ENCODE results near the gene PRKD1.

The PRKD1 gene

GRCh38 chr14:29668201-29668600, 259.4 kb downstream of the PRKD1 start:
- TF ChIP-seq EGR1 (IDR thresholded peaks at IDR 0.05) (no peak), EP300 (IDR thresholded peaks at IDR 0.05; ENCODE audit: borderline replicate concordance) (no peak), TAF1 (IDR thresholded peaks at IDR 0.05; ENCODE audit: low read depth) (no peak), FOXM1 (IDR thresholded peaks at IDR 0.05; ENCODE audit: borderline replicate concordance, low read depth) (no peak), MAX (IDR thresholded peaks at IDR 0.05) (no peak)

DNA sequence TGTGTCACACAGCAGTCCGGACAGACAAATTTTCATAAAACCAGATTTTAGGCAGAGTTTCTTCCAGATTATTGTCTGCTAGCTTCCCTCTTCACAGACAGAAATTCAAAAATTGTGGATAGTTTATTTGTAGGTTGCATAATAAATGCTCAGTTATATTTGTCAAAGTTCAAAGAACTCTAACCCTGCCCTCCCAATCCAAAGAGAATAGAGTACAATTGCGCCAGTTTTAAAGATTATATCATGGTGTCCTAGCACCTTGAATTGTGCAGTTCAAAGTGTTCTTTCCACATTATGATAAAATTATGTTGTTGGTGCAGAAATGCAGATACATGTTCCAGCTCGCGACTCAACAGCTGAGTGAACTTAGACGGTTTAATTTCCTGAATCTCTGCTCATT, 263.1 kb downstream of the PRKD1 start:
- TF ChIP-seq, protein P1, sequence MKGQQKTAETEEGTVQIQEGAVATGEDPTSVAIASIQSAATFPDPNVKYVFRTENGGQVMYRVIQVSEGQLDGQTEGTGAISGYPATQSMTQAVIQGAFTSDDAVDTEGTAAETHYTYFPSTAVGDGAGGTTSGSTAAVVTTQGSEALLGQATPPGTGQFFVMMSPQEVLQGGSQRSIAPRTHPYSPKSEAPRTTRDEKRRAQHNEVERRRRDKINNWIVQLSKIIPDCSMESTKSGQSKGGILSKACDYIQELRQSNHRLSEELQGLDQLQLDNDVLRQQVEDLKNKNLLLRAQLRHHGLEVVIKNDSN (IDR thresholded peaks at IDR 0.05) = no peak
- TF ChIP-seq TEAD4 (IDR thresholded peaks at IDR 0.05) = no peak
- TF ChIP-seq YY1 (IDR thresholded peaks at IDR 0.05; ENCODE audit: low read depth) = no peak
- no peak for TF ChIP-seq EP300 (IDR thresholded peaks at IDR 0.05; ENCODE audit: borderline replicate concordance)
- TF ChIP-seq TAF1 (IDR thresholded peaks at IDR 0.05; ENCODE audit: low read depth) = no peak
- TF ChIP-seq TCF12 (IDR thresholded peaks at IDR 0.05; ENCODE audit: low read depth) = no peak
- TF ChIP-seq FOXM1 (IDR thresholded peaks at IDR 0.05; ENCODE audit: borderline replicate concordance, low read depth) = no peak
- TF ChIP-seq EGR1 (IDR thresholded peaks at IDR 0.05) = no peak
- TF ChIP-seq NFIC (IDR thresholded peaks at IDR 0.05) = no peak

- no peak for TF ChIP-seq CEBPB (IDR thresholded peaks at IDR 0.05)
These were observed 264.3 kb downstream of the PRKD1 start for GRCh38 chr14:29663281-29663801.

- TF ChIP-seq EP300 (IDR thresholded peaks at IDR 0.05; ENCODE audit: borderline replicate concordance) = no peak
- TF ChIP-seq ZBTB7A (IDR thresholded peaks at IDR 0.05; ENCODE audit: low read depth) = no peak
- no peak for TF ChIP-seq TAF1 (IDR thresholded peaks at IDR 0.05; ENCODE audit: low read depth)
- no peak for TF ChIP-seq RAD21 (IDR thresholded peaks at IDR 0.05; ENCODE audit: low read depth)
- TF ChIP-seq CEBPB (IDR thresholded peaks at IDR 0.05) = no peak
- no peak for TF ChIP-seq TCF12 (IDR thresholded peaks at IDR 0.05; ENCODE audit: low read depth)
- TF ChIP-seq EGR1 (IDR thresholded peaks at IDR 0.05) = no peak
- TF ChIP-seq MAX (IDR thresholded peaks at IDR 0.05) = no peak
- TF ChIP-seq YY1 (IDR thresholded peaks at IDR 0.05; ENCODE audit: low read depth) = no peak
- no peak for TF ChIP-seq TEAD4 (IDR thresholded peaks at IDR 0.05)
- no peak for TF ChIP-seq FOXM1 (IDR thresholded peaks at IDR 0.05; ENCODE audit: borderline replicate concordance, low read depth)
- no peak for TF ChIP-seq CREB1 (IDR thresholded peaks at IDR 0.05; ENCODE audit: low read depth)
- no peak for TF ChIP-seq NFIC (IDR thresholded peaks at IDR 0.05)
- TF ChIP-seq, protein P1 (IDR thresholded peaks at IDR 0.05) = no peak
- TF ChIP-seq, protein P2, sequence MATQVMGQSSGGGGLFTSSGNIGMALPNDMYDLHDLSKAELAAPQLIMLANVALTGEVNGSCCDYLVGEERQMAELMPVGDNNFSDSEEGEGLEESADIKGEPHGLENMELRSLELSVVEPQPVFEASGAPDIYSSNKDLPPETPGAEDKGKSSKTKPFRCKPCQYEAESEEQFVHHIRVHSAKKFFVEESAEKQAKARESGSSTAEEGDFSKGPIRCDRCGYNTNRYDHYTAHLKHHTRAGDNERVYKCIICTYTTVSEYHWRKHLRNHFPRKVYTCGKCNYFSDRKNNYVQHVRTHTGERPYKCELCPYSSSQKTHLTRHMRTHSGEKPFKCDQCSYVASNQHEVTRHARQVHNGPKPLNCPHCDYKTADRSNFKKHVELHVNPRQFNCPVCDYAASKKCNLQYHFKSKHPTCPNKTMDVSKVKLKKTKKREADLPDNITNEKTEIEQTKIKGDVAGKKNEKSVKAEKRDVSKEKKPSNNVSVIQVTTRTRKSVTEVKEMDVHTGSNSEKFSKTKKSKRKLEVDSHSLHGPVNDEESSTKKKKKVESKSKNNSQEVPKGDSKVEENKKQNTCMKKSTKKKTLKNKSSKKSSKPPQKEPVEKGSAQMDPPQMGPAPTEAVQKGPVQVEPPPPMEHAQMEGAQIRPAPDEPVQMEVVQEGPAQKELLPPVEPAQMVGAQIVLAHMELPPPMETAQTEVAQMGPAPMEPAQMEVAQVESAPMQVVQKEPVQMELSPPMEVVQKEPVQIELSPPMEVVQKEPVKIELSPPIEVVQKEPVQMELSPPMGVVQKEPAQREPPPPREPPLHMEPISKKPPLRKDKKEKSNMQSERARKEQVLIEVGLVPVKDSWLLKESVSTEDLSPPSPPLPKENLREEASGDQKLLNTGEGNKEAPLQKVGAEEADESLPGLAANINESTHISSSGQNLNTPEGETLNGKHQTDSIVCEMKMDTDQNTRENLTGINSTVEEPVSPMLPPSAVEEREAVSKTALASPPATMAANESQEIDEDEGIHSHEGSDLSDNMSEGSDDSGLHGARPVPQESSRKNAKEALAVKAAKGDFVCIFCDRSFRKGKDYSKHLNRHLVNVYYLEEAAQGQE (IDR thresholded peaks at IDR 0.05; ENCODE audit: low read depth) = no peak
These were observed 272.6 kb downstream of the PRKD1 start for GRCh38 chr14:29654901-29655550.

GRCh38 chr14:29653303-29653702, 274.3 kb downstream of the PRKD1 start:
- no peak for TF ChIP-seq EP300 (IDR thresholded peaks at IDR 0.05; ENCODE audit: borderline replicate concordance)
- no peak for TF ChIP-seq RAD21 (IDR thresholded peaks at IDR 0.05; ENCODE audit: low read depth)
- no peak for TF ChIP-seq MAX (IDR thresholded peaks at IDR 0.05)
- TF ChIP-seq FOXM1 (IDR thresholded peaks at IDR 0.05; ENCODE audit: borderline replicate concordance, low read depth) = no peak
- no peak for TF ChIP-seq TCF12 (IDR thresholded peaks at IDR 0.05; ENCODE audit: low read depth)
- TF ChIP-seq NFIC (IDR thresholded peaks at IDR 0.05) = no peak
- TF ChIP-seq, protein P2 (IDR thresholded peaks at IDR 0.05; ENCODE audit: low read depth) = no peak
- TF ChIP-seq EGR1 (IDR thresholded peaks at IDR 0.05) = no peak
- no peak for TF ChIP-seq CEBPB (IDR thresholded peaks at IDR 0.05)
- no peak for TF ChIP-seq ZBTB7A (IDR thresholded peaks at IDR 0.05; ENCODE audit: low read depth)

GRCh38 chr14:29652571-29652970, 275.1 kb downstream of the PRKD1 start:
- no peak for TF ChIP-seq EGR1 (IDR thresholded peaks at IDR 0.05)
- TF ChIP-seq TAF1 (IDR thresholded peaks at IDR 0.05; ENCODE audit: low read depth) = no peak
- TF ChIP-seq, protein P1 (IDR thresholded peaks at IDR 0.05) = no peak
- TF ChIP-seq MAX (IDR thresholded peaks at IDR 0.05) = no peak
- no peak for TF ChIP-seq TCF12 (IDR thresholded peaks at IDR 0.05; ENCODE audit: low read depth)
- TF ChIP-seq, protein P2 (IDR thresholded peaks at IDR 0.05; ENCODE audit: low read depth) = no peak
- TF ChIP-seq NFIC (IDR thresholded peaks at IDR 0.05) = no peak
- no peak for TF ChIP-seq CEBPB (IDR thresholded peaks at IDR 0.05)
- no peak for TF ChIP-seq TEAD4 (IDR thresholded peaks at IDR 0.05)
- no peak for TF ChIP-seq CREB1 (IDR thresholded peaks at IDR 0.05; ENCODE audit: low read depth)

Data from Ishikawa (cell line).